Sigmoid colon (tissue), 4 donors: Measurements from ENCODE around the gene GGT6.

Experiments used
- POLR2A ChIP-seq, 2 donors: fragments of 450-650 bp; IDR thresholded peaks; one replicate each; pipeline ENCODE4 v1.6.1; 2016; ENCODE audit warnings: antibody characterized with exemption in 2 of 2, mild to moderate bottlenecking in 2 of 2, moderate library complexity in 2 of 2
- POLR2AphosphoS5 ChIP-seq, 4 donors: sonication (generic); formaldehyde crosslinking; IDR thresholded peaks; one replicate each; pipeline ENCODE4 v1.6.1; 2017; ENCODE audit warnings: antibody characterized with exemption in 4 of 4
- TF ChIP-seq, protein P1 (sequence below), 4 experiments: fragments of 450-650 bp in 3 of 4; fragments of 200-600 bp in 1 of 4; IDR thresholded peaks; one replicate each; pipeline ENCODE4 v1.5.1; 2016 to 2019; ENCODE audit warnings: antibody characterized with exemption in 4 of 4, mild to moderate bottlenecking in 3 of 4, moderate library complexity in 2 of 4

DNA sequence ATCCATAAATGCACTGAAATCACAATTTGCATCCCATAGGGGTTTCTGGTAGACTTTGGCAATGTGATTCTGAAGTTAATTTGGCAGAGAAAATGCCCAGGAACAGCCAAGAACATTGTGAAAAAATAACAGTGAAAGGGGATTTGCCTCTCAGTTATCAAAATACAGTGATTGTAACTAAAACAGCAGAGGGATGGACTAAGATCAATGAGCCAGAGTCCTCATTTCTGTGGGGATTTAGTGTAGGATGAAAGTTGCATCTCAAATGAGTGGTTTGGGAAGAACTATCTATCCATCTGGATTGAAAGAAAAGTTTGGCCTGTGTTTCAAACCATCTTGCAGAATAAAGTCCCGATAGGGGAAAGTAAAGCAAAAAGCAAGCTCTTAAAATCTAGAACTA lies 33.2 kb downstream of the GGT6 start:
- no peak for TF ChIP-seq POLR2A (IDR thresholded peaks at IDR 0.05)
- TF ChIP-seq, protein P1, sequence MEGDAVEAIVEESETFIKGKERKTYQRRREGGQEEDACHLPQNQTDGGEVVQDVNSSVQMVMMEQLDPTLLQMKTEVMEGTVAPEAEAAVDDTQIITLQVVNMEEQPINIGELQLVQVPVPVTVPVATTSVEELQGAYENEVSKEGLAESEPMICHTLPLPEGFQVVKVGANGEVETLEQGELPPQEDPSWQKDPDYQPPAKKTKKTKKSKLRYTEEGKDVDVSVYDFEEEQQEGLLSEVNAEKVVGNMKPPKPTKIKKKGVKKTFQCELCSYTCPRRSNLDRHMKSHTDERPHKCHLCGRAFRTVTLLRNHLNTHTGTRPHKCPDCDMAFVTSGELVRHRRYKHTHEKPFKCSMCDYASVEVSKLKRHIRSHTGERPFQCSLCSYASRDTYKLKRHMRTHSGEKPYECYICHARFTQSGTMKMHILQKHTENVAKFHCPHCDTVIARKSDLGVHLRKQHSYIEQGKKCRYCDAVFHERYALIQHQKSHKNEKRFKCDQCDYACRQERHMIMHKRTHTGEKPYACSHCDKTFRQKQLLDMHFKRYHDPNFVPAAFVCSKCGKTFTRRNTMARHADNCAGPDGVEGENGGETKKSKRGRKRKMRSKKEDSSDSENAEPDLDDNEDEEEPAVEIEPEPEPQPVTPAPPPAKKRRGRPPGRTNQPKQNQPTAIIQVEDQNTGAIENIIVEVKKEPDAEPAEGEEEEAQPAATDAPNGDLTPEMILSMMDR (IDR thresholded peaks at IDR 0.05), result no peak
- no peak for TF ChIP-seq POLR2AphosphoS5 (IDR thresholded peaks at IDR 0.05)
